Keratinocyte (primary cell): Measurements from ENCODE around the gene SEPTIN10. TPM values are rescaled to one million over a fixed set of nuclear protein-coding genes. Genes with fewer than 3 reads are reported as not detected.

Experiments used
- DNase-seq: peaks from one replicate; pipeline ENCODE4 v3.0.0-alpha.2; 2011; ENCODE audit warnings: low read depth, missing footprints, low spot score
- FAIRE-seq: peaks from 2 replicates; lab custom pipeline; 2011; peaks lifted over from hg19 to GRCh38; lab: Jason Lieb, UNC
- H2AFZ ChIP-seq: 2 replicates; pipeline ENCODE4 v1.6.0; 2012; ENCODE audit warnings: low read length, control low read depth, inconsistent platforms; ENCODE audit not compliant: control insufficient read depth
- H3K27ac ChIP-seq: 2 replicates; pipeline ENCODE4 v1.5.1; 2011; ENCODE audit warnings: low read length; ENCODE audit not compliant: control insufficient read depth, insufficient read depth
- H3K27me3 ChIP-seq: 3 replicates; pipeline ENCODE4 v1.6.0; 2011; ENCODE audit warnings: low read length; ENCODE audit not compliant: control insufficient read depth, insufficient read depth; ENCODE audit errors: extremely low read depth
- H3K36me3 ChIP-seq, 2 experiments: 2 replicates in 1 of 2; 3 replicates in 1 of 2; pipeline ENCODE4 v1.5.1; 2011; ENCODE audit warnings: low read length in 2 of 2, mild to moderate bottlenecking in 1 of 2; ENCODE audit not compliant: control insufficient read depth in 2 of 2, insufficient read depth in 2 of 2; ENCODE audit errors: extremely low read depth in 1 of 2
- H3K4me1 ChIP-seq: 3 replicates; pipeline ENCODE4 v1.5.1; 2011; ENCODE audit warnings: low read length; ENCODE audit not compliant: control insufficient read depth, insufficient read depth; ENCODE audit errors: extremely low read depth
- H3K4me2 ChIP-seq: 3 replicates; pipeline ENCODE4 v1.6.0; 2011; ENCODE audit warnings: low read depth, low read length; ENCODE audit not compliant: control insufficient read depth, insufficient read depth; ENCODE audit errors: extremely low read depth
- H3K4me3 ChIP-seq, 3 experiments: fragments of 200-600 bp in 1 of 3; sonication (generic) in 1 of 3; 2 replicates in 2 of 3; 3 replicates in 1 of 3; pipeline ENCODE4 v1.5.1; 2011 to 2016; ENCODE audit warnings: low read length in 3 of 3, mild to moderate bottlenecking in 3 of 3, control low read depth in 2 of 3, inconsistent platforms in 1 of 3, low read depth in 1 of 3, mixed read lengths in 1 of 3, mixed run types in 1 of 3, moderate library complexity in 1 of 3; ENCODE audit not compliant: control insufficient read depth in 2 of 3, insufficient read depth in 2 of 3; ENCODE audit errors: extremely low read depth in 1 of 3
- H3K79me2 ChIP-seq: 2 replicates; pipeline ENCODE4 v1.6.0; 2012; ENCODE audit warnings: low read length; ENCODE audit not compliant: control insufficient read depth, insufficient read depth
- H3K9ac ChIP-seq: 3 replicates; pipeline ENCODE4 v1.6.0; 2011; ENCODE audit warnings: low read length; ENCODE audit not compliant: control insufficient read depth, insufficient read depth; ENCODE audit errors: extremely low read depth
- H3K9me1 ChIP-seq: 3 replicates; pipeline ENCODE4 v1.6.0; 2011; ENCODE audit warnings: low read length; ENCODE audit not compliant: control insufficient read depth, insufficient read depth; ENCODE audit errors: extremely low read depth
- H3K9me3 ChIP-seq: 2 replicates; pipeline ENCODE4 v1.5.1; 2012; ENCODE audit warnings: low read depth, low read length; ENCODE audit not compliant: control insufficient read depth
- H4K20me1 ChIP-seq: 3 replicates; pipeline ENCODE4 v1.6.0; 2011; ENCODE audit warnings: low read length; ENCODE audit not compliant: control insufficient read depth, insufficient read depth; ENCODE audit errors: extremely low read depth
- CTCF ChIP-seq, 3 experiments: IDR thresholded peaks in 1 of 3; conservative IDR thresholded peaks in 1 of 3; optimal IDR thresholded peaks in 1 of 3; 2 replicates in 2 of 3; 3 replicates in 1 of 3; pipeline versions ENCODE3 to v1.5.1; 2011; ENCODE audit warnings: low read length in 3 of 3, mild to moderate bottlenecking in 3 of 3, moderate library complexity in 2 of 3, control low read depth in 1 of 3, inconsistent platforms in 1 of 3; ENCODE audit not compliant: insufficient read depth in 2 of 3; ENCODE audit errors: extremely low read depth in 1 of 3
- EZH2 ChIP-seq: IDR thresholded peaks from one replicate; pipeline ENCODE4 v1.6.1; 2012; ENCODE audit warnings: inconsistent platforms, mild to moderate bottlenecking, low read length, moderate library complexity
- dilution Hi-C: fragments of 300-500 bp; cut with MboI; formaldehyde crosslinking; loops from one replicate; pipeline ENCODE4 v1.7.0; 2020; ENCODE audit warnings: low sequenced_read_pairs; ENCODE audit not compliant: extremely low pct_ligation_motif_present
- polyA plus RNA-seq, 5 experiments: library from polyadenylated mRNA; depleted of rRNA in 3 of 5; stranded (reverse) in 3 of 5; stranded (forward) in 1 of 5; unstranded in 1 of 5; fragments of >200 nt; gene quantifications; 1 replicate in 1 of 5; 2 replicates in 3 of 5; 3 replicates in 1 of 5; pipeline versions ENCODE4 v1.2.1 to v1.2.3, GENCODE V29; 2011 to 2012; ENCODE audit warnings: missing spikeins in 2 of 5, low read depth in 1 of 5, low replicate concordance in 1 of 5

Gene SEPTIN10
- polyA plus RNA-seq, 1 donor (not counting 4 experiments of a cell fraction or from before 2014, with no cell fraction given): 72.6 TPM

- TF ChIP-seq CTCF (optimal IDR thresholded peaks at IDR 0.05 in 1 of 3, IDR thresholded peaks at IDR 0.05 in 1 of 3, conservative IDR thresholded peaks at IDR 0.05 in 1 of 3; ENCODE audit: extremely low read depth in 1 of 3, insufficient read depth in 2 of 3, low read length in 3 of 3) (no peak), EZH2 (no peak)
- no peaks in the 10 kb centered on the region for H3K9me1 ChIP-seq
- FAIRE-seq: no peak
Observed at GRCh38 chr2:109531221-109531620, 82.5 kb downstream of the SEPTIN10 start.

GRCh38 chr2:109530712-109531111, 83.1 kb downstream of the SEPTIN10 start:
- Histone ChIP-seq H2AFZ (no peak overlapping the region), H3K27ac (no peak overlapping the region)
- dilution Hi-C loops: no loop called here

More at GRCh38 chr2:109531221-109531620, 82.5 kb downstream of the SEPTIN10 start:
- Histone ChIP-seq H3K9me3 (no peaks in the 10 kb centered on the region), H3K27me3 (peaks cover 8% of the 10 kb centered on the region), H3K4me2 (no peak overlapping the region), H3K4me1 (no peaks in the 10 kb centered on the region), H3K27ac (no peak overlapping the region), H3K9ac (no peak overlapping the region), H3K4me3 (no peak overlapping the region), H2AFZ (no peak overlapping the region), H3K36me3 (no peaks in the 10 kb centered on the region), H3K79me2 (no peaks in the 10 kb centered on the region), H4K20me1 (no peaks in the 10 kb centered on the region)
- dilution Hi-C loops: no loop called here
- DNase-seq: no peak

More at GRCh38 chr2:109530712-109531111, 83.1 kb downstream of the SEPTIN10 start:
- no peaks in the 10 kb centered on the region for H3K36me3 ChIP-seq
- no peaks in the 10 kb centered on the region for H3K4me1 ChIP-seq
- no peaks in the 10 kb centered on the region for H3K9me3 ChIP-seq
- H4K20me1 ChIP-seq: no peaks in the 10 kb centered on the region
- H3K9me1 ChIP-seq: no peaks in the 10 kb centered on the region
- no peak overlapping the region for H3K4me2 ChIP-seq
- TF ChIP-seq CTCF (optimal IDR thresholded peaks at IDR 0.05 in 1 of 3, IDR thresholded peaks at IDR 0.05 in 1 of 3, conservative IDR thresholded peaks at IDR 0.05 in 1 of 3; ENCODE audit: extremely low read depth in 1 of 3, insufficient read depth in 2 of 3, low read length in 3 of 3) (no peak), EZH2 (no peak)
- H3K27me3 ChIP-seq: peaks cover 8% of the 10 kb centered on the region
- no peak overlapping the region for H3K9ac ChIP-seq
- no peaks in the 10 kb centered on the region for H3K79me2 ChIP-seq
- FAIRE-seq: no peak
- no peak overlapping the region for H3K4me3 ChIP-seq
- no peak for DNase-seq
